ENCODE results near the gene FAM117A.
A peak's percentile ranks its signal among the peaks of the same experiment; 100 is the strongest.

The FAM117A gene, protein sequence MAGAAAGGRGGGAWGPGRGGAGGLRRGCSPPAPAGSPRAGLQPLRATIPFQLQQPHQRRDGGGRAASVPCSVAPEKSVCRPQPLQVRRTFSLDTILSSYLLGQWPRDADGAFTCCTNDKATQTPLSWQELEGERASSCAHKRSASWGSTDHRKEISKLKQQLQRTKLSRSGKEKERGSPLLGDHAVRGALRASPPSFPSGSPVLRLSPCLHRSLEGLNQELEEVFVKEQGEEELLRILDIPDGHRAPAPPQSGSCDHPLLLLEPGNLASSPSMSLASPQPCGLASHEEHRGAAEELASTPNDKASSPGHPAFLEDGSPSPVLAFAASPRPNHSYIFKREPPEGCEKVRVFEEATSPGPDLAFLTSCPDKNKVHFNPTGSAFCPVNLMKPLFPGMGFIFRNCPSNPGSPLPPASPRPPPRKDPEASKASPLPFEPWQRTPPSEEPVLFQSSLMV

DNA sequence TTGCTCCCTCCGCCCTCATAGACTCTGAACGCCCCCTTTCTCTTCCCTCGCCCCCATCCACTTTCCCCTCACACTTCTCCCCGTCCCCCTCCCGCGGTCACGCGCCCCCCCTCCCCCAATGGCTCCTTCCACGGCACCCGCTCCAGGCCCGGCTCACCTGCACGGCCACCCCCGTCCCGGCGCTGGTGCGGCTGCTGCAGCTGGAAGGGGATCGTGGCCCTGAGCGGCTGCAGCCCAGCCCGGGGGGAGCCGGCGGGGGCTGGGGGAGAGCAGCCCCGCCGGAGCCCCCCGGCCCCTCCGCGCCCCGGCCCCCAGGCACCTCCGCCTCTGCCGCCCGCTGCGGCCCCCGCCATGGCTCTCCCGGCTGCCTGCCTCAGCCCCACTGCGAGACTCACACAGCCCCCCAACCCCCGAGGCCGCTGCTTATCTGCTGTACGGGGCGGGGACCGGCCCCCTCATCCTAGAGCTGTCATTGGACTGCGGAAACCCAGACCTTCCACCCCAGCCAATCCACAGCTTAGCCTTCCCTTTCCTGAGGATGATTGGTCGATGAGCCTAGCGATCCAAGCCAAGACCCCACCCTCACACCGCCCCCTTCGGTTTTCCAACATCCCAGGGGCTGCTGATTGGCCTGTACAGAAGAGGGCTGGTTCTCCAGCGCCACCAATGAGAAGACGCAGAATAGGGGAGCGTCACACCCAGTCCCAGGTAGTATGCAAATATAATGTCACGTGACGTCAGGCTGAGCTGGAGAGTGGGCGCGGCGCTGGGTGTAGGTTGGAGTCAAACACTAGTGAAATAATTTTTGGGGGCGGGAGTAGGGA is at the start of gene FAM117A:
TSS of gene FAM117A (minus strand) at position 397 of the 824 bp plus-strand sequence. CDS start at position 353, 44 bp downstream.
- DNase-seq: peak; percentile 89 to 99 (median 97)

DNA sequence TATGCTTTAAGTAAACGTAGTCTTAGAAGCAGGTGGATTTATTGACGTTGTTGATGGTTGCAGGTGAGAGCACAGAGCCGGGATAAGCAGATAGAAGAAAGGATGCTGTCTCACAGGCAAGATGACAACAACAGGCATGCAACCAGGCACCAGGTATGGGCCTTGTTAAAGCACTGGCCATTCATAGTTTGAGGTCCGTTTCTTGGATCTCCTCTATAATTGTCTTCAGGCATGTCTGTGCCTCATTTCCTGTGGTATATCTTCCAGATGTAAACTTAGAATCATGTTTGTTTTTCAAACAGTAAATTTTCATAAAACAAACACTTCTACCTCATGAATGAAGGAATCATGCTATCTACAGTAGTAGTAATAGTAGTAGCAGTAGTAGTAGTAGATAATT is 45.1 kb upstream of the FAM117A start:
- DNase-seq: no peak

DNA sequence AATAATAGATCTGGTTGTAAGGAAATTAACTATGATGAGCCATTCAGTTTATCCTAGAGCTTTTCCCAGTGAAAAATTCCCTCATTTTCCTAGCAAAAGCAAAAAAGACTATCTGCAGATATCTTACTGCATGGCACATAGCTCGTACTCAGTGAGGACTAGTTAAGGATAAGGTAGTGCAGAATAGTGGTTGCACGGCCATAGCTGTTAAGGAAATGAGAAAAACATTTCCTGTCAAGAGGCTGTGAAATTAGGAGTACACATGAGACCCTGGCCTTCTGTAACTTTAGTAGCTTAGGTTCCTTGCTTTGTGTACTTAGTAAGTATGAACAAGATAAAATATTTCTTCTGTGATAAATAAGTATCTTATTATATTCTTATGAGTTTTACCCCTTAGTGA is 34.8 kb upstream of the FAM117A start:
- no peak for DNase-seq

DNA sequence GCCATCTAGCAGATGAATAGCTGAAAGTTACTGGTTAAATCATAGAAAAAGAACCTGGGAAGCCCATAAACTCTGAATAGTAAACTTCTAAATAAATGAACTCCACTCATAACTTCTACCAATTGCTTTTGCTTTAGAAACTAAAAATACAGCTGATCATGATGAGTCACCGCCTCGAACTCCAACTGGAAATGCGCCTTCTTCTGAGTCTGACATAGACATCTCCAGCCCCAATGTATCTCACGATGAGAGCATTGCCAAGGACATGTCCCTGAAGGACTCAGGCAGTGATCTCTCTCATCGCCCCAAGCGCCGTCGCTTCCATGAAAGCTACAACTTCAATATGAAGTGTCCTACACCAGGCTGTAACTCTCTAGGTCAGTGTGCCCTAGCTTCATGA is 34.3 kb upstream of the FAM117A start:
- DNase-seq: no peak

DNA sequence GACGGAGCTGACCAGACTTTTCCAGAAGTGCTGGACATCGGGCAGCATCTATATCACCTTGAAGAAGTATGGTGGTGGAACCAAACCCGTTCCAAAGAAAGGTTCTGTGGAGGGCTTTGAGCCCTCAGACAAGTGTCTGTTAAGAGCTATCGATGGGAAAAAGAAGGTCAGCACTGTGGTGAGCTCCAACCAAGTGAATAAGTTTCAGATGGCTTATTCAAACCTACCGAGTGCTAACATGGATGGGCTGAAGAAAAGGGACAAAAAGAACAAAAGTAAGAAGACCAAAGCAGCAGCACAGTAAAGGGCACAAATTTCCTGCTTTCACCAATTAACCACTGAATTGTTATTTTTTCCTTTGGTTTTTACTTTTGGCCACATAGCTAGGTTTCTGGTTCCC is 31.4 kb upstream of the FAM117A start:
- DNase-seq: no peak

DNA sequence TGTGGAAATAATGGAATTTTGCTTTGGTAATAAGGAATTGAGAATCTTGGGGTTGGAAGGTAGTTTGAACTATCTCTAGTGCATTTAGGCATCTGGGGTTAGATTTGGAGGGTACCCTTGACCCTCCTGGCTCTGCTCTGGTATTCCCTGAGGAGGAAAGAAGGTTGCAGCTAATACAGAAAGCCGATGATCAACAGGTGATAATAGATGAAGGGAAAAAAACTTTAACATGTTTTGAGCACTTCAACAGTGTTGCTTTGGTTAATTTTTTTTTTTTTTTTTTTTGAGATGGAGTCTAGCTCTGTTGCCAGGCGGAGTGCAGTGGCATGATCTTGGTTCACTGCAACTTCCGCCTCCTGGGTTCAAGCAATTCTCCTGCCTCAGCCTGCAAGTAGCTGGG is 29.4 kb upstream of the FAM117A start:
- no peak for DNase-seq

DNA sequence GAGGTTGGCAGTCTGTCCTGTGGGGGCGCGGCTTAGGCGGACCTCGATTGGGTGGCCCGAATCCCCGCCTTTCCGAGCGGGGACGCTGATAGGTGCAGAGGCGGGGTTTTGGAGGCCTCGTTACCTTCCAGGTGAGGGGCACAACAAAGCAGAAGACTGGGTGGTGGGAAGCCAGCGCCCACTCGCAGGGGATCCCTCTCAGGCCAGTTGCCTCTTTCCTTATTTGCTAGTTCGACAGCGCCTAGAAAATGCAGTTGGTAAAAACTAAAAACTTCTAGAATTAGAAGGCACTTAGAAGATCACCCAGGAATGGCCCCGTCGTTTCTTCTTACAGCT is 25.3 kb upstream of the FAM117A start:
- no peak for DNase-seq

DNA sequence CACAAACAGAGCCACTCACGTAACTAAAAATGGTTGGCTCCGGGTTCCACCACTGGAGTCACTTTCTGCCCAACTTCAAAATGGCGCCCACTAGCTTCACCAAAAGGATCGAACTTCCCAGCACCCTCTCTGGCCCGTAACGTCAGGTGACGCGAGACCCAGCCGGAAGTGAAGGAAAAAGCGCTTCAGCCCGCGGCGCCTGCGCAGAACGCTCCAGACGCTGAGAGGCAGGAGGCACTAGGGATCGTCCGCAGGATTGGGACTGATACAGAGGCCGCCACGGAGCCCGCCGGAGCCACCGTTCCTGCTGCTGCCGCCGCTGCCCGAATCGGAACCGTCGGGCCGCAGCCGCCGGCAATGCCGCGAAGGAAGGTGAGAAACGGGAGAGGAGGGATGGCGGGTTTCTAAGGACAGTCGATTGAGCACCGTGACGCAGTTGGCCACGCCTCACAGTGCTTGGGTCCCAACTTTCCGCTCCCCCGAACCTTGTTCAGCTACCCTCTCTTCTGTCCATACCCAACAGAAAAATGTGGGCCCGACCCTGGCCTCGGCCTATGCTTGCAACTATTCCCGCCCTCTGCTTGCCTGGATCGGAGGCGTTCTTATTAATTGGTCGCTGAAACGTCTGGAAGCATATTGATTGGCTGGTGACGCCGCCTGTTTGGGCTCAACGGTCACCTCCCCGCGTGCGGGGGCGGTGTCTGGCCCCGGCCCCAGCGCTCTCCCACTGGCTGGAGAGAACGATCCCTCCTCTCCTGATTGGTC is 24.7 kb upstream of the FAM117A start, which contains the start of gene KAT7:
TSS of gene KAT7 (plus strand) at position 204 of the 765 bp plus-strand sequence. CDS start at position 358, 154 bp downstream.
- peak; percentile 94 to 99 (median 98) for DNase-seq

DNA sequence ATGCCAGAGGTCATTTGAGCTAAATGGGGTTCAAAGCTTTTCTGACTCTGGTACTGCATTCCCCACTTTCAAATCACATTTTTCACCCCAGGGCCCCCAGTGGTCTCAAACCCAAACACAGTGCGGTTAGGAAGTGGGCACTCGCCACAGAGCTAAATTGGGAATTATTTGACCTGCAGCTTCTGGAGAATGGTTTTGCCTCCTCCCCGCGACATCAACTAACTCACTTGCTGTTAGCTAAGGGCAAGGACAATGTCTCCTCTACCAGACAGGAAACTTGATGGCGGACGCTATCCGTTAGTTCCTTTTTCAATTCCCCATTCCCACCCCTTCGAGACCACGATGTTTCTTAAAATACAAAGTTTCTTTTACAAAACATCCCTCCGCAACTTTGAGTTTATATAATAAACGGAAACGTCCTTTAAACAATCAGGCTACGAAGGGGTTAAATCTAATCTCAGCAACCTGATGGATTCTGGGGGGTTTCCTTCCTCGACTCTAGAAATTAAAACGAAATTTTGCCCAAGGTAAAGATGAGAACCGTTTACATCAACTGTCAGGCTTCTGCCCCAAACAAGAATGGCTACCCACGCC is 24.1 kb upstream of the FAM117A start:
- DNase-seq: no peak

DNA sequence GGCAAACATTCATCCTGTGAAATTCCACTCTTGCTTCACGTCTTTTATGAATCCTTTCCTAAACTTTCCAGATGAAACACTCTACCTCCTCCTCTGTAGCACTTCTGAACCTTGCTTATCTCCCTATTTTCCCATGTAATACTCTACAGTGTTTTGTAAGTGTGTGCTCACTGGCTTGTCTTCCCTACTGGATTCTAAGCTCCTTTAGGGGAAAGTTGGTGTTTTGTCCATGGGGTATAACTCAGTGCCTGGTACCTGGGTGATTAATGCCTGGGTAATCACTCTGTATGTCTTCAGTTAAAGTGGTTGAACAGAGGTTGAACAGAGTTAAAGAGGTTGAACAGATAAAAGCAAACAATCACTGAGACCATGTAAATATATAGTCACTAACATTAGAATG is 20.7 kb upstream of the FAM117A start:
- DNase-seq: no peak

DNA sequence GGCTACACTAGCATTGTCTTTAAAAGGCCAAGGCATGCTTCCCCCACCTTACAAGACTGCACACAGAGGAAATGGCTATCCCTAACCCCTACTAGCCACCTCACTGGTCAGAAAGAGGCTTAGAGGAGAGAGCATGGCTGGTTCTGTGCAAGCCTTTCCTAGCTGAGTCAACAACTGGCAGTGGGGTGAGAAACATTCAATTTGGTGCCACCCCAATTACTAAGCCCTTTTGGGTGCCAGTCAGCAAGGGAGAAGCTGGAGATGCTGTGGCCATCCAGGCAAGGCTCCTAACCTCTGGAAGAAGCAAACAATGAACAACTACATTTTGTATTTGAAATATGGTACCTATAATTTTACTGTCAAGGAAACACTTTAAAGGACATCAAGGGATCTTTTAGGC is 19.9 kb upstream of the FAM117A start:
- DNase-seq: no peak

DNA sequence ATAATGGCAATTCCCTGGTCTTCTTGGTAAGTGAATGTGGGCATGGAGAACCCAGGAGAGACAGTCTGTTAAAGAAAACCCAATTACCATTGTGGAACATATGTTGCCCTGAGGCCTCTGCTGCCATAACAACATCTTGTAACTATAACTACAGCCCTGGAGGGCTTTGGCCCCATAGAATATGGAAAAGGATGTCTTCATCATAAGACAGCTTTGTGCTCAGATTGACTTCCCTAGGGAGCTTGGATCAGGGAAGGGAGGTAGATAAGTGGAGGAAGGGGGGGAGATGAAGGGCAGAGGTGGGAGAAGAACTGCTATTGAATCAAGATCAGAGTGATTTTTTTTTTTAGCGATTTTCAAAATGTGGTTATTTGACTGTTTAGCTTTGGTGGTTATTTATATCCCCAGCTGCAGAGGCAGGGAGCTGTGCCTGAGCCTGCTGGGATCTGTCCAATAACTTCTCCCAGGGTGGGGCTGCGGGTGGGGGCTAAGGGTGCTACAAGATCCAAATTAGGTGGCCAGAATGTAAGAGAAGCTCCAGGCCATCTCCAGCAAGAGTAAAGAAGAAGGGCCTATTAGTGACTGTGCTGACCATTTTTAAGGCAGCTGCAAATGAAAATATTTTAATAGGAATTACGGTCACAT is 19.3 kb upstream of the FAM117A start:
- no peak for DNase-seq

DNA sequence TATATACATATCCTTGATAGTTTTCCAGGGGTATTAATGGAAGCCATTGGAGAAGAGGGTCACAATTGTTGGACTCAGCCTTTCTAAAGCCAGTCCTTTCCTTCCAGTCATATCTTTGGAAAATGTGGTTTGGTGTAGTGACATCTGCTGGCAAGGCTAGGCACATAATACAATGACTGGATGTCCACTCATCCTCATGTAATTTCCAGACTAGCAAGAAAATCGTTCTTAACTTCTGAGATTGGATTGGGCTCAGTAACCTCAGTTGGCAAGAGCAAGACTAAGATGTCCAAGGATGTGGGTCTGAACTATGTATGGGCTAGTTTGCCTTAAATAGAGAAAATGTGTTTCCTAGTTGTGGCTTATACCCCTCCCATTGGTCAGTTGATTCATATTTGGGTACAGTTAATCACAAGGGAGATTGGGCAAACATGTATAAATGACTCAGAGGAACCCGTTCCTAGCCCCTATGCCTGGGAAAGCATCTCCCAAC is 15.9 kb upstream of the FAM117A start:
- DNase-seq: peak in 3 of 6 experiments; percentile 2 to 38 (median 25)

DNA sequence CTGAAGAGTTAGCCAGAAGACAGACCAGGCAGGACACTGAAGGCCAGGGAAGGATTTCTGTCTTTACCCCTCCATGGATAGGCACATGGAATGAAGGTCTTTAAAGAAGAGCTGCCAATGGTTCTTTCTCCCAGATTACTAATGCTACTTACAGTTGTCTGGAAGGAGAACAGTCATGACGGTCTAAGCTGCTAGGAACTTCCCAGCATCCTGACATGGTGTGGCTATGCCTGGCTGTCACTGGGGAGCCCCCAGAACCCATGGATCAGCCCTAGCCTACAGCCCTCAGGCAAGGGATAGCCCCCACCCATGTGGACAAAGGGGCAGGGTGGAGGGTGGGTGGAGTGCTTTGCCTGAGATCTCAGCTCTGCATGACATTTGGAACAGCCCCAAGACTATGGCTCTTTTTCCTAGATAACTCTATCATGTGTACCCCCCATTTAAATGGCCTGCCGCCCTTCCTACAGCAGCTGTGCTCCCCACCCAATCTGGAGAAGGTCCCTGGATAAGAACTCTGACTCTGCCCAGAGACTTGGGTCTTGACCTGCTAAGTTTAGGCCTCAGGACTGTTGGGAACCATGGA is 15.3 kb upstream of the FAM117A start:
- DNase-seq: peak in 1 of 6 experiments; percentile 38

DNA sequence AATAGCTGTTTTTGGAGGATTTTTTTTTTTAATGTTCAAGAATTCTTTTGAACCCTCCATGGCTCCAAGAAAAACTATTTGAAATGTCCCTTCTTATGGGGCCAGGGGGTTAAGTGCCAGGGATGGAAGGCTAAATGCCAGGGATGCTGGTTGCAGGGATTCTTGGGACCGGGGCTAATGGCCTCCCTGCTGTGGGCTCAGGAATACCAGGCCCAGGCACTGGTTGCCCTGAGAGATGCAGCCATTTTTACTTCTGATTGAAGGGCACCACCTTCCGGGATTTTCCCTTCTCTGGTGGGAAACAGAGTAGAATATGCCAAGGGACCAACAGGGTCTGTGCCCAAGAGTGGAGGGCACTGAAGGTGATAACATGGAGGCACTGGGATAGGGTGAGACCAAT is 13.6 kb upstream of the FAM117A start:
- DNase-seq: no peak

DNA sequence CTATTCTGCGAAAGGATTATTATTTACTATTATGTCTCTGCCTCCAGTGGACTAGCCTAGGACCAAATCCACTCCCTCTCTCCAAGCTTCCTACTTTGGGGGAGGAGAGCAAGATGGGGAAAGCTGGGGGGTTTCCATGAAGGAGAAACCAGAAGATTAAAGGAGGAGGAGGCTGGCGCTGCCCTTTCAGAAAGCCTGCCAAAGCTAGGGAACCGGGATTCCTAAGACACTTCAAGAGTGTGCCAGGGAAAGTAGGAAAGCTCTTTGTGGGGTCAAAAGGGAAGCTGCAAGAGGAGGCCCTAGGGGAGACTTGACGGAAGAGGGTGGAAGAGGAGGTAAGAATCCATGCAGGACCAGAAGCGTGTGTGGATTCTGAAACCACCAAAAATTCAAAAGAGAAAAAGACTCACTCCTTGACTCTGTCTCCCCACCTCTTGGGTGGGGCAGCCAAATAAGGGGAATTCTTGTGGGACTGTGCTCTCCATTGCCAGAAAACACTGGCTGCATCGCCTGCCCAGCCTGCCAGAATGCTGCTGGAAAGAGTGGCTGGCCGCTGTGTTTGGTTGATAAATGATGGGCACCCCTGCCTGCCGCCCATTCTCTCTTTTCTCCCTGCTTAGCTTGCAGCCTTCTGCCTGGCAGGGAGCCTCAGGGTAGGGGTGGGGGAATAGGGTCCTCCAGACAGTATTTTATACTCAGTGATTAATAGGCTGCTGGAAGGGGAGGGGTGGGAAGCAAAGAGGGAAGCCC is 12.8 kb upstream of the FAM117A start:
- no peak for DNase-seq

DNA sequence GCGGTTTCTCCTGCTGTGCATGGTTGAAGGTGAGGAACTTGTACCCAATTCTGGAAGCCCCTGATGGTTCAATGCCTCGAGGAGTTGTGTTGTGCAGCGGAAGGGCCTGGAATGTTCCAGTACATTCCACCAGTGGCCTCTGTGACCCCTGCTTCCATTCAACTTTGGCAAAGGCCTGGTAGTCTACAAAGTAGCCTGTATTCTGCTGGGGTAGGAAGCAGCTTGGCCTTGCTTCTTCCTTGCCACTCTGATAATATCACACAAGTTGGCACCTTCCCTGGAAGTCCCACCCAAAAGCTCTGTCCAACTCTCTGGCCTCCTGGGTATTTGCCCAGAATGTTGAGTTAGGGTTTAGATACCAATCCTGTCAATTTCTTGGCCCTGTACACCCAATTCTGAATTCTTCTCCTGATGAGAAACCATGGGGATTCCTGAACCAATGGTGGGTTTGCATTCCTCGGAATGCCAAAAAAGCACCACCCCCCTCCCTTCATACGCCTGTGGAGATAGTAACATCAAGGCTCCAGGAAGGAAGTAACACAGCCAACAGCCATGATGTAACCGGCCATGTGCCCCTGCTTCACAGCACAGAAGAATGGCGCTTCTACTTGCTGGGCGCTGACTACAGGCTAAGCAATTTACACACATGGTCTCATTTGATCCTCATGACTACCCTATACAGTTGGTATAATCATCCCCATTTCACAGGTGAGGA is 11.8 kb upstream of the FAM117A start:
- no peak for DNase-seq

DNA sequence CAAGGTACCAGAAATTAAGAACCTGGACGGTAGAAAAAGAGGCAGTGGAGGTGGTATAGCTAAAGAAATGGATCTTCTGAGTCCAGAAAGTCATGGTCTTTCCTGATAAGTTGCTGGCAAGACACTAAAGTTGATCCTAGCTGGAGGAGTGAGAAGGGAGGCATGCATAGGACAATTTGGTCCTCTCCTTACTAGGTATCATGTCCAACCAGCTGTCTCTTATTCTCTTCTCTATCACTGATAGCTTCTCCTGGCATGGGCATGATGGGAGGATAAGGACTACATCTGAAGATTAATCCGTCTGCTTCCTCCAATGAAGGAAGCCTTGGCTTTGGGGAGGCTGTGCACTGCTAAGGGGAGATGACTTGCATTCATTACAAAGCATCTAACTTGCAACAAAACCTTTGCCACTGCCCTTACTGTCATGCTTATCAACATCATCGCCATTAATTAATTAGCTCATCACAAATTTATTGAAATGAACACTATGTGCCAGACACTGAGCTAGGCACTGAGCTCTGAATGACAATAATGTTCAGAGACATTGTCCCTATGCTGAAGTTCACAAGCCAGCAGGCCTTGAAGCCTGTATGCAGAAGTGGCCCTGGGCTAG is 3.1 kb upstream of the FAM117A start:
- no peak for DNase-seq

DNA sequence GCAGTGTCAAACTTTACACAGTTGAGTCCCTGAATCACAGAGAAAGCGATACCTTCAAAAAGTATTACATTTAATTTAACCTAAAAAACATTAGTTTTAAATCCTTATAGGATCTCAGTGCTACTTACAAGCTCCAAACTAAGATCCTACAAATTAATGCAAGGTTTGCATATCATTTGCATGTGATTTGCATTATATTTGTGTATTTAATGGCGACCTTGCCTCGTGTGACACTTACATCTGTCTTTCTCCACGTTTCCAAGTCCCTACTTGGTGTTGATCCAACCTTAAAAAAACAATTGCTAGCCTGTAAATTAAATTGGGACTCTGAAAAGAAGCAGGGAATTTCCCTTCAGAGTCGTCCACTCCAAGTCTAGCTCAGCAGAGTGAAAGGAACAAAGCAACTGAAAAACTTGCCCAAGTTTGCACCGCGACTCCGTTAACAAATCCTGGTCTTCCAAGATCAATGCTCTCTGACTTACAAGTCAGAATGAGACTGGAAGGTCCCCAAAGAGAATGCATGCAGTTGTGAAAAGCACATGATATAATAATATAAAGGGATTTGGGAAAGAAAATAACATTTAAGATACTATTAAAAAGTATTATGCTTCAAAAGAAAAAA is 739 bp upstream of the FAM117A start:
- no peak for DNase-seq

All from stimulated activated naive CD4-positive, alpha-beta T cell (primary cell).